ENCODE data around the gene NCKAP5. TPM values are rescaled to one million over a fixed set of nuclear protein-coding genes. Genes with fewer than 3 reads are reported as not detected.
"Not testable (repeated sequence)": the region's sequence is repeated elsewhere in the genome, so short reads cannot be mapped to it uniquely, and the experiment has no call there.

Gene NCKAP5
- total RNA-seq, 1 donor from 2014 or later = 0.20 TPM

DNA sequence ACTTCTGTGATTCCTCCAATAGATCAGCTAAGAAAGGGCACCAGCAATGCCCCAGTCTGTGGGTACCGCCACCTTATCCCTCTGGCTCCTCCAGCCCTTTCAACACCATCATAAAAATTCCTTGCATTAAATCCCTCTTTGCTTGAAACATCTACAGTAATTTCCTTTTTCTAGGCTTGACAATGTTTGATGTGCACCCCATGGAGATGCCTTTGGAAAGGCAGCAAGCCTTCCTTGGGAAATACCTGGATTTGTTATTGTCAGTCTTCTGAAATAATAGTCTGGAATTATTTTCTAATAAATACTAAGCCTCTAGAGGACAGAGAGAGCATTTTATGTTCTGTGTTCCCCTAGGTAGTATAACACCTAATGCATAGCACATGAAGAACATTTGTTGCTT, 46.1 kb downstream of the NCKAP5 start:
- Mint-ChIP-seq H3K27ac (ENCODE audit: unreplicated experiment) (no peak overlapping the region), H3K4me1 (ENCODE audit: low read depth, unreplicated experiment) (peaks cover 6% of the 10 kb centered on the region), H3K36me3 (ENCODE audit: unreplicated experiment) (no peaks in the 10 kb centered on the region), H3K27me3 (ENCODE audit: unreplicated experiment) (peaks cover 2% of the 10 kb centered on the region), H3K4me3 (ENCODE audit: unreplicated experiment) (no peak overlapping the region), H3K9me3 (ENCODE audit: unreplicated experiment) (no peaks in the 10 kb centered on the region)
- no peak for TF ChIP-seq CTCF (IDR thresholded peaks at IDR 0.05; ENCODE audit: partially characterized antibody, unreplicated experiment)
- no peak for DNase-seq

DNA sequence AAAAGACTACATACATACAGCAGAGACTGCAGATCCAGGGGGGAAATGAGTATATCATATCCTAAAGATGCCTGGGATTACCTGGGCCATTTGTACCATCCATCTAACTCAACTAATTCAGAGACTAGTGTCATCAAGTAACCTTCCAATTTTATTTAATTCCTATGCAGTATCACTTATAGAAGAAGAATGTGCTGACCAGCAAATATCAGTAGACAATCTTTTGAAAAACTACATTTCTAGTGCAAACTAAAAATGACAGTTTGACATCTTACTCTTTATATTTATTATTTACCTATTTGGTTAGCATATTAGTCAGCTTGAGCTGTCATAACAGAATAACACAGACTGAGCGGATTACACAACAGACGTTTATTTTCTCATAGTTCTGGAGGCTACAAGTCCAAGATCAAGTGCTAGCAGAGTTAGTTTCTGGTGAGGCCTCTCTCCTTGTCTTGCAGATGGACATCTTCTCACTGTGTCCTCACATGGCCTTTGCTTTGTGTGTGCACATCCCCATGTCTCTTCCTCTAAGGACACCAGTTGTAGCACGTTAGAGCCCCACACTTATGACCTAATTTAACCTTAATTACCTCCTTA, 47.0 kb downstream of the NCKAP5 start:
- TF ChIP-seq CTCF (IDR thresholded peaks at IDR 0.05; ENCODE audit: partially characterized antibody, unreplicated experiment) = no peak
- Mint-ChIP-seq H3K4me1 (ENCODE audit: low read depth, unreplicated experiment) (no peaks in the 10 kb centered on the region), H3K36me3 (ENCODE audit: unreplicated experiment) (no peaks in the 10 kb centered on the region), H3K4me3 (ENCODE audit: unreplicated experiment) (no peak overlapping the region), H3K27ac (ENCODE audit: unreplicated experiment) (no peak overlapping the region), H3K9me3 (ENCODE audit: unreplicated experiment) (no peaks in the 10 kb centered on the region), H3K27me3 (ENCODE audit: unreplicated experiment) (peaks cover 2% of the 10 kb centered on the region)
- no peak for DNase-seq

DNA sequence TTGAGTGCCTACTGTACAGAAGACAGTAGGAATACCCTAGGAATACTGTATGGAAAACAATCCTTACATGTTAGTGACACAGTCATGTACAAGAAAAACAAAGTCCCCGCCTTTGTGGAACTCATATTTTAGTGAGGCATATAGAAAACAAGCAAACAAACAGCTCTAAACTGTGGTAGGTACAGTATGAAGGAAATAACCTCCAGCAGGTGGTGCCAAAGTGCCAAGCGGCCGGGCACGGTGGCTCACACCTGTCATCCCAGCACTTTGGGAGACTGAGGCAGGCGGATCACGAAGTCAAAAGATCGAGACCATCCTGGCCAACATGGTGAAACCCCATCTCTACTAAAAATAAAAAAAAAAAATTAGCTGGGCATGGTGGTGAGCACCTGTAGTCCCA, 48.6 kb downstream of the NCKAP5 start:
- DNase-seq; H3K27me3 Mint-ChIP-seq (ENCODE audit: unreplicated experiment); H3K9me3 Mint-ChIP-seq (ENCODE audit: unreplicated experiment); H3K36me3 Mint-ChIP-seq (ENCODE audit: unreplicated experiment); H3K4me3 Mint-ChIP-seq (ENCODE audit: unreplicated experiment); H3K27ac Mint-ChIP-seq (ENCODE audit: unreplicated experiment); H3K4me1 Mint-ChIP-seq (ENCODE audit: low read depth, unreplicated experiment): not testable (repeated sequence)

DNA sequence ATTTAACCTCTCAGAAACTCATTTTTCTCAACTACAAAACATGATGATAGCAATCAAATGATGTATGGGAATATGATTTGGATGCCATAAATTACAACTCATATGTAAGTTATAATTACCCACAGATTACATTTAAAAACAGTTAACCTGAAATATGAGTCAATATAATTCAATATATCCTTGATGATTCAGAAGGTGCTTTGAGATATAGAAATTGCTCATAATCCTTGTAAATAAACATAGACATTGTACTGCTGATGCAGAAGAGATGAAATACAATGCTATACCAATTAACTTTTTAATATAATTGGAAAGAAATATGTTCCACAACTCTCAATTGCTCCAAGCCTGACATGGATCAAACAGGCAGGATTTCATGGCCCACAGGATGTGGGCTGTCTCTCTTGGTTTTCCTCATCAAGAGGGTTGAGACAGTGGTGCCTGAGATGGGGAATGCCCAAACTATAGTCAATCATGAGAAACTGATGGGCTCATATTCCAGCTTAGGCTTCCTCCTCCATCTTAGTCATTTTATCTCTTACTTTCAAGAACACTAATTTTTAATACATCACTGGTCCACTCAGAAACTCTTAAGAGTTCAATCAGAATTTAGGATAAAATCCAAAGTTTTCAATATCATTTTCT, 49.4 kb downstream of the NCKAP5 start:
- no peaks in the 10 kb centered on the region for H3K36me3 Mint-ChIP-seq (ENCODE audit: unreplicated experiment)
- H3K27ac Mint-ChIP-seq (ENCODE audit: unreplicated experiment) = no peak overlapping the region
- DNase-seq = no peak
- no peak overlapping the region for H3K4me3 Mint-ChIP-seq (ENCODE audit: unreplicated experiment)
- H3K4me1 Mint-ChIP-seq (ENCODE audit: low read depth, unreplicated experiment) = no peaks in the 10 kb centered on the region
- no peaks in the 10 kb centered on the region for H3K9me3 Mint-ChIP-seq (ENCODE audit: unreplicated experiment)
- peaks cover 2% of the 10 kb centered on the region for H3K27me3 Mint-ChIP-seq (ENCODE audit: unreplicated experiment)
- no peak for TF ChIP-seq CTCF (IDR thresholded peaks at IDR 0.05; ENCODE audit: partially characterized antibody, unreplicated experiment)

DNA sequence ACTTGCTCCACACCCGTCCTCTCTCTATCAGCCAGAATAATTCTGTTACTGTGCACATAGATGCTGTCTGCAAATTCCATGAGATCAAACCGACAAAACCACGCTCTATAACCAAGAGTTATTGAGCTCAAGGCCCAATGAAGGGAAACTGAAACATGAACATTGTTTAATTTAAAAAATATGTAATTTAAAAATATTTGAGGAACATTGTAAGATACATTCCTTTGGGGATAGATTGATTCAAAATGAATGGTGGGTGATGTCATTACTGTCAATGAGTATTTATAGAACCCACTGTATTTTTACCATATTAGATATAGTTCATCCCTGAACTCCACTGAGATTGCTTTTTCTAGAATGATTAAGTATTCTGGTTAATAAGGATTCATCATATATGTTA, 50.4 kb downstream of the NCKAP5 start:
- no peak for TF ChIP-seq CTCF (IDR thresholded peaks at IDR 0.05; ENCODE audit: partially characterized antibody, unreplicated experiment)

More for the DNA sequence above, 50.4 kb downstream of the NCKAP5 start:
- no peaks in the 10 kb centered on the region for H3K27me3 Mint-ChIP-seq (ENCODE audit: unreplicated experiment)
- no peak overlapping the region for H3K27ac Mint-ChIP-seq (ENCODE audit: unreplicated experiment)
- no peak for DNase-seq
- no peaks in the 10 kb centered on the region for H3K4me1 Mint-ChIP-seq (ENCODE audit: low read depth, unreplicated experiment)
- peaks cover 1% of the 10 kb centered on the region for H3K9me3 Mint-ChIP-seq (ENCODE audit: unreplicated experiment)
- H3K4me3 Mint-ChIP-seq (ENCODE audit: unreplicated experiment) = no peak overlapping the region
- H3K36me3 Mint-ChIP-seq (ENCODE audit: unreplicated experiment) = no peaks in the 10 kb centered on the region
